Mucosa of stomach (tissue), 1 donor: ENCODE measurements around the gene CCL1.

ENCODE experiments used
- H3K27me3 ChIP-seq: one replicate; pipeline ENCODE4 v1.7.0; 2013; ENCODE audit warnings: mild to moderate bottlenecking, low read length; ENCODE audit not compliant: control insufficient read depth, insufficient read depth
- H3K36me3 ChIP-seq: one replicate; pipeline ENCODE4 v1.7.0; 2013; ENCODE audit warnings: low read length; ENCODE audit not compliant: control insufficient read depth, insufficient read depth
- H3K4me1 ChIP-seq: one replicate; pipeline ENCODE4 v1.7.0; 2013; ENCODE audit warnings: mild to moderate bottlenecking, low read length; ENCODE audit not compliant: control insufficient read depth, insufficient read depth
- H3K4me3 ChIP-seq: one replicate; pipeline ENCODE4 v1.7.0; 2013; ENCODE audit warnings: low read length
- H3K9ac ChIP-seq: one replicate; pipeline ENCODE4 v1.7.0; 2013; ENCODE audit warnings: mild to moderate bottlenecking, low read length, moderate library complexity
- H3K9me3 ChIP-seq: one replicate; pipeline ENCODE4 v1.7.0; 2013; ENCODE audit warnings: mild to moderate bottlenecking, low read length, moderate library complexity; ENCODE audit not compliant: control insufficient read depth
- donor health status: Pancreatic carcinoma.

The CCL1 gene

GRCh38 chr17:34378664-34379101 is 15.7 kb upstream of the CCL1 start:
- Histone ChIP-seq H3K9ac (no peak overlapping the region), H3K36me3 (no peaks in the 10 kb centered on the region), H3K4me1 (no peaks in the 10 kb centered on the region), H3K27me3 (no peaks in the 10 kb centered on the region), H3K4me3 (no peak overlapping the region), H3K9me3 (no peaks in the 10 kb centered on the region)

- H3K27me3 ChIP-seq = no peaks in the 10 kb centered on the region
- H3K4me3 ChIP-seq = no peak overlapping the region
- H3K9me3 ChIP-seq = no peaks in the 10 kb centered on the region
- H3K9ac ChIP-seq = no peak overlapping the region
- no peaks in the 10 kb centered on the region for H3K4me1 ChIP-seq
- no peaks in the 10 kb centered on the region for H3K36me3 ChIP-seq
Measured at GRCh38 chr17:34377078-34377823, 14.2 kb upstream of the CCL1 start.

DNA sequence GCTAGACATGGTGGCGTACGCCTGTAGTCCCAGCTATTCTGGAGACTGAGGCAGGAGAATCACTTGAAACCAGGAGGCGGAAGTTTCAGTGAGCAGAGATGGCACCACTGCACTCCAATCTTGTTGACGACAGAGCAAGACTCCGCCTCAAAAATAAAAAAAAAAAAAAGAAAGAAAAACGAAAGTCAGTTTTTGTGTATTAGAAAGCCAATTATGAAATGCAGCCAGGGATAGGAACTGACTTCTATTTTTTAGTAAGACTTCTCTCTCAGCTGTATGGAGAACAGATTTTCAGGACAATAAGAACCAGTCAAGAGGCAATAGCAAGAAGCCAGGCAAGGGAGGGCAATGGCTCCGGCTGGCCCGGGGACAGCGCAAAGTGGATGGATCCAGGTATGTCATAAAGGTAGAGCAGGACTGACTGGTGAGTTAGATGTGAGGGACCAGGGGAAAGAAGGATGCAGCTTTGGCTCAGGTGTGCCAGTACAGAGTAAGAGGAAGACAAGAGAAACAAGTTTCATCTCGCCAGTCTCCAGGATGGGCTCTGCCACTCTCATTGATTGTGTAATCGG is 12.5 kb upstream of the CCL1 start:
- no peaks in the 10 kb centered on the region for H3K36me3 ChIP-seq
- H3K4me1 ChIP-seq = no peaks in the 10 kb centered on the region
- no peak overlapping the region for H3K4me3 ChIP-seq
- no peaks in the 10 kb centered on the region for H3K9me3 ChIP-seq
- no peak overlapping the region for H3K9ac ChIP-seq
- no peaks in the 10 kb centered on the region for H3K27me3 ChIP-seq

- H3K9ac ChIP-seq = no peak overlapping the region
- H3K4me1 ChIP-seq = no peaks in the 10 kb centered on the region
- H3K36me3 ChIP-seq = no peaks in the 10 kb centered on the region
- H3K9me3 ChIP-seq = no peaks in the 10 kb centered on the region
- H3K4me3 ChIP-seq = no peak overlapping the region
- H3K27me3 ChIP-seq = no peaks in the 10 kb centered on the region
Measured at GRCh38 chr17:34374457-34374856, 11.4 kb upstream of the CCL1 start.

DNA sequence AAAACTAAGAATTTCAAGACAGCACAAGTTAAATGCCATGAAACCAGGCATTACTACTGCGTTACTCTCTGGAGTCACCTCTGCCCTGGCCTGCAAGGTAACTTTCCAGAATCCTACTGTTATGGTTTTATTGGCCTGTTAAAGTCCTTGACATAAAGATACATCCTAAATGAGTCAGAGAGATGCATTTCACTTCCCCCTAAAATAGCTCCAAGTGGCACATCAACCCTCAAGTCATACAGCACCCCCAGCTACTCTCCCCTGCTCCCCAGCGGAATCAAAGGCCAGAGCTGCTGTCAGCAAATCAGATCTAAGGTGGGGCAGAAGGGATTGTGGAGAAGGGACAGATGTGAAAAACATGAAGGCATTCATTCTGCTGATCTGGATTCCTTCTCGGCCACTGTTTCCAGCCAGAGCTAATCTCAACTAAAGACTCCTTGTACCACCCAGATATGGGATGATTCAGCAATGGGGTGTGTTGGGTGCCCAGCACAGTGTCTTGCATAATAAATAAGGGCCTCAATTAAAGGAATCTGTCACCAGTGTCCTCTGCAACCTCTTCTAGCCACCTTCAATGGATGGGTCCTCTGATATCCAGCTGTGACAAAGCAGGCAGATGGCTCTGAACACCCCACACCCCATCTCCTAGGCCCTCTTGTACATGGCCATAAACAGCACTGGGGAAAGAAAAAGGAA is 8.5 kb upstream of the CCL1 start:
- no peaks in the 10 kb centered on the region for H3K27me3 ChIP-seq
- no peaks in the 10 kb centered on the region for H3K4me1 ChIP-seq
- no peaks in the 10 kb centered on the region for H3K9me3 ChIP-seq
- no peak overlapping the region for H3K4me3 ChIP-seq
- H3K36me3 ChIP-seq = no peaks in the 10 kb centered on the region
- H3K9ac ChIP-seq = no peak overlapping the region

DNA sequence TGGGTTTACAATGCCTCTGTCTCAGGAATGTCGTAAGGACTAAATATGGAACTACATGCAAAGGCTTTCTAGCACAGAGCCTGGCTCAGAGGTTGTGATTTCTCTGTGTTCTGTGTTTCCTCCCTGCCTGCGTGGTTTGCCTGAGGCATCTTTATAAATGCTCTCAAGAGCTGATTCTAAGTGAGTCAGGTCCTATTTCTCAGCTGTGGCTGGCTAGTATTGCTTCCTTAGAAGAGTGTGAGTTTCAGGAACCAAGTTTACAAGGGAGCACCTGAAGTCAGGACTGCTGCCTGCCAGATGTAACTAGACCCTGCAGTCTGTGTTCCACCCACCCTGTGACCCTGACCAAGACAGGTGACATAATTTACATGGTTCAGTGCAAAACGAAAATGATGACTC is 8.0 kb upstream of the CCL1 start:
- no peaks in the 10 kb centered on the region for H3K27me3 ChIP-seq
- H3K4me3 ChIP-seq = no peak overlapping the region
- H3K9ac ChIP-seq = no peak overlapping the region
- H3K36me3 ChIP-seq = no peaks in the 10 kb centered on the region
- H3K4me1 ChIP-seq = no peaks in the 10 kb centered on the region
- H3K9me3 ChIP-seq = no peaks in the 10 kb centered on the region

DNA sequence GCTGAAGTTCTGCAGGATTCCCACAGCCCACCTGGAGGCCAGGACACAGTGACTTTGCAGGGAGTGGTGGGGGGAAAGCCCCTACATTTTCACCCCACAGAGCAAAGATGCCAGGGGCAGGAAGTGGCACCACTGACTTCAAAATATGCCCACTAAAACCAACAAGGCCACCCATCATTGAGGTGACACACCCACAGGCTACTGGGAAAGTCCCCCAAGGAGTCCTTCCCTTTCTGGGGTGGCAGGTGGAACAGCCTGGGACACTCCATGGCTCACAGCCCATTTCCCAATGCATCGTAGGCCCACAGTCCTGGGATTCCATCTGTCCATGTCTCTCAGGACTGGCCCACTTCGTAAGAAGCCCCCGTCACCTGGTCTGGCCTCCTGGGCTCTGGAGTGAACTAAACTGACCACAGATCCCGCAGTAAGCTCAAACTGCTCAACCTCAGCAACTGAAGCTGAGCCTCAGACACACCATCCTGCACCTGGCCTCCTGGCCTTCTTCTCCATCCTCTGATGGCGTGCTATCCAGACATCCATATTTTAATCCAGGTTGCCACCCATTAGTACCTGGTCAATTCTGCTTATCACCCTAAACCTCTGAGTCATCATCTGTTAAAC is 7.5 kb upstream of the CCL1 start:
- Histone ChIP-seq H3K36me3 (no peaks in the 10 kb centered on the region), H3K9ac (no peak overlapping the region), H3K27me3 (no peaks in the 10 kb centered on the region), H3K4me3 (no peak overlapping the region), H3K9me3 (no peaks in the 10 kb centered on the region), H3K4me1 (no peaks in the 10 kb centered on the region)

DNA sequence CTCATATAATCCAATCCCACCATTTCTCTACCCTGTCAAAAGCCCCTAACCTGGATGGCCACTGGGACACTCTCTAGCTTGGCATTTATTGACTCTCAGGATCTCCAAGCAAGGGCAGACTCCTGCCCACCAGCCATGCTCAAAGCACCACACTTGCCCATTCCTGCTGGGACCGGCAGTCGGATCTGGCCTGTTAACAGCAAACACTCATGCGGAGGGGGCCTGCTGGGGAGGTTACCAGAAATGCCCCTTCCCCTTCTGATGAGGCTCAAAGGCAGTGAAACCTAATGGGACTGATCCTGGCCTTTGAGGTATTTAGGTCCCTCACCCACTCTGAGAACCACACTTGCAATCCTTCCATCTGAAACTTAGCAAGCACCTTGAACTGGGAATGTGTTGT is 6.5 kb upstream of the CCL1 start:
- Histone ChIP-seq H3K9ac (no peak overlapping the region), H3K4me1 (no peaks in the 10 kb centered on the region), H3K36me3 (no peaks in the 10 kb centered on the region), H3K27me3 (no peaks in the 10 kb centered on the region), H3K9me3 (no peaks in the 10 kb centered on the region), H3K4me3 (no peak overlapping the region)

DNA sequence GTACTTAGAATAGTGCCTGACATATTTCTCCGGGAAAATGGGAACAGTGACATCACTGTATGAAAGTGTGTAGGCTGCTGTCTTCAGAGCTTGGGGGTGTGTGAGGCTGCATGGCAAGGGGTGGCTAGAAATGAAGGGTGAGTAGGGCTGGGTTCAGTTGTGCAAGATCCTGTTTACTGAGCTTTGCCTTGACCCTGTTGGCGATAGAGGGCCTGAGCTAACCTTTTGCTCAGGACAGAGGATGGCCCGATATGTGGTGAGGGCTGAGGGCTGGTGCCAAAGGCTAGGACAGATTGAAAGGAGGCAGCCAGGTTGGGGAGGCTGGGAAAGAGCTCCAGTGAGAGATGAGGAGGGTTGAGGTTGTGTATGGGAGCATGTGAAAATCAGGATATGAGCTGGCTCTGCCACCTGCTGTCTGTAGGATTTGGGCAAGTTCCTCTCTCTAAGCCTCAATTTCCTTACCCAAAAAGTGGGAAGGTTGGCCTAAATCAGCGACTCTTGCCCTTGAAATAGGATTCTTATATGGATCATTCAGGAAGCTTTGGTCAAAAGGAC is 6.0 kb upstream of the CCL1 start:
- no peaks in the 10 kb centered on the region for H3K27me3 ChIP-seq
- no peak overlapping the region for H3K9ac ChIP-seq
- H3K4me1 ChIP-seq = no peaks in the 10 kb centered on the region
- H3K4me3 ChIP-seq = no peak overlapping the region
- no peaks in the 10 kb centered on the region for H3K36me3 ChIP-seq
- no peaks in the 10 kb centered on the region for H3K9me3 ChIP-seq

- no peak overlapping the region for H3K4me3 ChIP-seq
- no peaks in the 10 kb centered on the region for H3K27me3 ChIP-seq
- H3K9ac ChIP-seq = no peak overlapping the region
- H3K4me1 ChIP-seq = no peaks in the 10 kb centered on the region
- no peaks in the 10 kb centered on the region for H3K9me3 ChIP-seq
- H3K36me3 ChIP-seq = no peaks in the 10 kb centered on the region
Measured at GRCh38 chr17:34368196-34368945, 5.3 kb upstream of the CCL1 start.

- no peak overlapping the region for H3K9ac ChIP-seq
- no peaks in the 10 kb centered on the region for H3K36me3 ChIP-seq
- no peaks in the 10 kb centered on the region for H3K9me3 ChIP-seq
- no peaks in the 10 kb centered on the region for H3K4me1 ChIP-seq
- no peak overlapping the region for H3K4me3 ChIP-seq
- H3K27me3 ChIP-seq = no peaks in the 10 kb centered on the region
Measured at GRCh38 chr17:34367486-34368195, 4.6 kb upstream of the CCL1 start.
